GM19463 (cell line): Measurements from ENCODE around the gene SLC38A3.

Experiments
- ATAC-seq: cut with Tn5 transposase; IDR thresholded peaks from one replicate; pipeline ENCODE4 v1.9.1; 2021; ENCODE audit warnings: mild to moderate bottlenecking, moderate library complexity; ENCODE audit not compliant: unreplicated experiment

Gene SLC38A3

GRCh38 chr3:50204804-50205412 lies at the start of gene SLC38A3:
SLC38A3 (plus strand) TSS chr3:50205271; CDS start chr3:50214200, 8,929 bp downstream.
- no peak for ATAC-seq

GRCh38 chr3:50155491-50155878 lies 49.6 kb upstream of the SLC38A3 start:
- no peak for ATAC-seq

GRCh38 chr3:50155891-50156290 lies 49.2 kb upstream of the SLC38A3 start:
- no peak for ATAC-seq

DNA sequence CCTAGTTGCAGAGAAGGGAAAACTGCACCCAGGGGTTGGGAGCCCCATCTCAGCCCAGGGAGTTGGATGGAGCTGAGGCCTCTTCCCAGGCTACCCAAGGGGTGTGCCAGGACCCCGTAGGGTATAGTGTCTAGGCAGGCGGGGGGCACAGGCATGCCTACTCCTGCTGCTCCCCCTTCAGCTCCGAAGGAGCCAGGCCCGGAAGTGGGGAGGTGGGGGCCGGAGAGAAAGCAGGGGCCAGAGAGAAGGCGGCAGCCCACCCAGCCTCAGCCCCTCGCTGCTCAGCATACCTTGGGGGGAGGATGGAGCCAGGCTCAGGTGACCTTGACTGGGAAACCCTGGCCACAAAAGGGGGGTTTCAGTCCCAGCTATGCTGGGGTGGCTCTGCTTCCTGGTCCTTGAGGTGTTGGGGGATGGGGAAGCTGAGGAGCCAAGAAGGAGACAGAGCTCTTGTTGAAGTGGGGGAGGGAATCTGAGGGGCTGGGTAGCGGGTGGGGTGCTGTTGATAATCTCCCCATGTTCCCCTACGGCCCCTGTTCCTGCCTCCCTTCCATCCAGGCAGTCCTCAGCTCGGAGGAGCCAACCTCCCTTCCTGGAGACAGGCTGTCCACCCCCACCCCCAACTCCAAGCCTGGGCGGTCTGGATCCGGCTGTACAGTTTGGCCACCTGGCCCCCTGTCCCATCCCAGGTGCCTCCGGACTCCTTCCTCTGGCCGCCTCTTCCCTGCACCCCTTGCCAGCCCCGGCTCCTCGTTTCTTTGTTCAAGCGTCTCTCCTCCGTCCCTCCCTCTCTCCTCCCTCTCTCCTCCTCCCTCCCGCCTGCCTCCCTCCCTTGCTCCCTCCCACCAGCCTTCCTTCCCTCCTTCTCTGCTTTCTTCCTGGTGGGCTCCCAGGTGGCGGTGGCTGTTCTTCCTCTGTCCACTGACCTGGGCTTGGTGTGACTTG lies 48.2 kb upstream of the SLC38A3 start:
- ATAC-seq, result no peak

DNA sequence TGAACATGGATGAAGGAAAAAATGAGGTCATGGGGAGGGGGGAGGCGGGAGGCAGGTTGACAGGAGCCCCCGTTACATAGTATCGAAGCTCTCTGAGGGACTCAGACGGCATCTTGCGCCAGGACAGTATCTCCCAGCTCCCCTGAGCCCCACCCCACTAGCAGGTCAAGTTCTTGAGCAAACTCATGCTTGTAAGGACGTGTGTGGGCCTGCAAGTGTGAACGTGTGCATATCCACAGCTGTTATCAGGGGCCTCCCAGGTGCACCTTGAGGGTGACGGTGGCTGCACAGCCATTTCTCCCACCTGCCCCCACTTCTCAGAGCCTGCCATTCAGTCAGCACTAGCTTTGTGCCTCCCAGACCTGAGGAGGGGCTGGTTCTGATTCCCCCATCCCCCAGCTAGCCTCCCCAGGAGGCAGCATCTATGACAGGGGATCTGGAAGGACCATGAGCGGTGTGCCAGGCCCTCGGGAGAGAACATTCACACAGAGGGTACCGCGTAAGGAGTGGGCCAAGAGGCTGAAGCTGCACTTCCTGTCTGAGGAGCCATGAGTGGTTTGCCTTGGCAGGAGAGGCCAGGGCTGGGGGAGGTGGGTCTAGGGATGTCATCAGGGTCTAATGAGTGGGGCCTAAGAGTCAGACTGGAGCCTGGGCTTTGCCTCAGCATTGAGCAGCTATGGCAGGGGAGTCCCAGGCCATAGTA lies 47.1 kb upstream of the SLC38A3 start:
- ATAC-seq, result no peak

- ATAC-seq, result no peak
Observed at GRCh38 chr3:50158530-50159146, 46.4 kb upstream of the SLC38A3 start.

- no peak for ATAC-seq
Observed at GRCh38 chr3:50160561-50160983, 44.5 kb upstream of the SLC38A3 start.

DNA sequence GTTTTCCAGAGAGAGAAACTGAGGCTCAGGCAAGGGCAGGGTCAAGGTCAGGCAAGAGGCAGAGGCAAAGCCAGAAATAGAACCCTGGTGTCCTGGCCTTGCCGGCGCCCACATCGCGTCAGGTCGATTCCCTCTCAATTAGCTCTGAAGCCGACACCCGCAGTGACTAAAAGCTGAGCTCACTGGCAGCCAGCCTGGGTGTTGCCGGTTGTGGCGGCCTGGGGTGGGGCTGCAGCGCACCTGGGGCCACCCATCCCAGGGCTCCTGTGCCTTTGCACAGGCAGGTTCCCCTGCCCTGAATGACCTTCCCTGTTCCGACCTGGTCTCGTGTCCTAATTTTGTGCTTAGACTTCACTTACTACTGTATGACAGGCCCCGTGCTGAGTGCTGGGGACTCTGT lies 43.8 kb upstream of the SLC38A3 start:
- ATAC-seq, result no peak

- no peak for ATAC-seq
Observed at GRCh38 chr3:50162034-50162883, 42.8 kb upstream of the SLC38A3 start.

GRCh38 chr3:50163572-50164455 lies 41.3 kb upstream of the SLC38A3 start:
- ATAC-seq, result no peak

DNA sequence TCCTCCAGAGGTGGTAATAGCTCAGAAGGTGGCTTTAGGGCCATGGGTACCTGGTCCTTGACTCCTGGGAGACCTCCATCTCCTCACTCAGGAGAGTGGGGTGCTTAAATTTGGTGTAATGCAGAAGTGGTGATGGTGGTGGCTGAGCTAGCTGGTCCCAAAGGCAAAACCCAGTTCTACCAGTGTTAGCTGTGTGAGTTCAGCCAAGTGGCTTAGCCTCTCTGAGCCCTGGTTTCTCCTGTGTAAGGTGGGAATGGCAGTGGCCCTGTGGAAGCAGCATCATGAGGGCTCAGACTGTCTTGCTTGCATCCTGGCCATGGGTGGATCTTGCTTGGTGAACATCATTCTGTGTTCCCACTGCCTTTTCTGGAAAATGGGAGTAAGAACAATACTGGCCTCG lies 40.6 kb upstream of the SLC38A3 start:
- ATAC-seq, result no peak

DNA sequence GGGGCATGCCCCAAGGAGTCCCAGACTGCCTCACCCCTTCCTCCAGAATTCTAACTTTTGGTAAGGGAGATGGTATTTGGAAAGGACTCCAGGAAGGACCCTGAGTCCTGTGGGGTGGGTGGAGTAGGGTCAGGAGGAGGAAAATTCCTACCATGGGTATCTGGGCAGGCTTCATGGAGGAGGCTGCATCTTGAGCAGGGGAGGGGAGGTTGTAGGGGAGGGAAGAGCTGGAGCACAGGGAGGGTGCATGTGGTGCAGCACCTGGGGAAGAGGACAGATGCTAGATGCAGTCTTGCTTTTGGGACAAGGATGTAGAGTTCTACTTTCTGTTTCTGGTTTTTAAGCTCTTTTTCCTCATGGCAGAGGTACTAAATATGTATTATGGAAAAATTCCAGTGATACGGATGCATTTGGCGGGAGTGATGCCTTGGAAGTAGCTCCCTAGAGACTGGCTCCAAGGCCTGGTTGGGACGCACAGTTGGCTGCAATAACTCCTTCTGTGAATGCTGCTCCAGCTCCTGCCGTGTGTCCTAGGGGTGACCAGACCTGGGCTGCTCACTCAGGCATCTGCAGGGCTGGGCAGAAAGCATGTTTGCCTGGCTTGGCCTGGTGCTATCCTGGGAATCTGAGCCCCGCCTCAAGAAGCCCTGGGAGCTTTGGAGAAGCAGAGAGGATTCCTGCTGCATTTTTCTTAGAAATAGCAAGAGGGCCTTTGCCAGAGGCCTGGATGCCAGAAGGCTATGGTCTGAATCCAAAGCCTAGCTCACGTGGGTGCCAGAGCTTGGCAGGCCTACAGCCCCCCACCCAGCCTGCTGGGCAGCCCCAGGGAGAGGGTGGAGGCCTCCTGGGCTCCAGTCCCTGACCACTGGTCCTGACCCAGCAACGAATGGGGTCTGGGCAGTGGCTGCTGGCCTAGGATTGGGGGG lies 39.8 kb upstream of the SLC38A3 start:
- no peak for ATAC-seq

- no peak for ATAC-seq
Observed at GRCh38 chr3:50165910-50166538, 39.0 kb upstream of the SLC38A3 start.

- ATAC-seq, result no peak
Observed at GRCh38 chr3:50166620-50167019, 38.5 kb upstream of the SLC38A3 start.

GRCh38 chr3:50167069-50167840 lies 37.8 kb upstream of the SLC38A3 start:
- no peak for ATAC-seq

GRCh38 chr3:50167841-50168209 lies 37.2 kb upstream of the SLC38A3 start:
- no peak for ATAC-seq

DNA sequence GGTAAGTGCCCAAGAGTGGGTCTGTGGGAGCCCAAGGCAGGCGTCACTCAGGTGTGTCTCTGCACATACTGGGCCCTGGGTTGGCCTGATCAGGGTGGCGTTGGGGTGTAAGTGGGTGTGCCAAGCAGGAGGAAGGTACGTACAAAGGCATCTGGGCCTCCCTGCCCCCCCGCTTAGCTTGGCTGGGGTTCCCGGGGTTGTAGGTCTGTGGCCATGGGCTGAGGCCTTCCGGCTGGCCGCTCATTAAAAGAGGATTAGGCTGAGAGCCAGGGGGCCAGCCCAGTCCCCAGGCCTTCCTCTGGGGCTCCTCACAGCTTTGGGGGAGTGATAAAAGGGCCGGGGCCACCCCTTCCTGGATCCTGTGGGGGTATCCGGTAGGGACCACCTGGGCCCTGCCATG lies 36.7 kb upstream of the SLC38A3 start:
- no peak for ATAC-seq
